GM21786 (cell line): Measurements from ENCODE around the gene ESCO1.

Experiments
- ATAC-seq: cut with Tn5 transposase; IDR thresholded peaks from one replicate; pipeline ENCODE4 v1.9.1; 2021; ENCODE audit not compliant: unreplicated experiment

ESCO1 gene

DNA sequence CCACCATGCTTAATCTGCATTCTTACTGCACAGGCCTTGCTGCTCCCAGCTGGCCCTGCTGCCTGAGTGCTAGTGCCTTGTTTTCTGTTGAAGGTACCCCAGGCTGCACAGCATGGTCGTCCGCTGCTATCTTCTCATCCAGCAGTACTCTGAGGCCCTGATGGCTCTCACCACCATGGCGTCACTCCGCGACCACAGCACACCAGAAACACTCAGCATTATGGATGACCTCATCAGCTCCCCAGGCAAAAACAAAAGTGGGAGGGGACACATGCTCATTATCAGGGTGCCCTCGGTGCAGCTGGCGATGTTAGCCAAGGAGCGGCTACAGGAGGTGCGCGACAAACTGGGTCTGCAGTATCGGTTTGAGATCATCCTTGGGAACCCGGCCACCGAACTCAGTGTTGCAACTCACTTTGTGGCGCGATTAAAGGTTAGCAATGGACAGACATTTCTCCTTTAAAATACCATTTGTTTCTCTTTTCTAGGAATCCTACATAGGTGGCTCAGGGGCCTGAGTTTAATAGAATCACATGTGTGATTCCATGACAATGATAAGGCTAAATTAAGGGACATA, 110.5 kb downstream of the ESCO1 start:
- ATAC-seq, result no peak

DNA sequence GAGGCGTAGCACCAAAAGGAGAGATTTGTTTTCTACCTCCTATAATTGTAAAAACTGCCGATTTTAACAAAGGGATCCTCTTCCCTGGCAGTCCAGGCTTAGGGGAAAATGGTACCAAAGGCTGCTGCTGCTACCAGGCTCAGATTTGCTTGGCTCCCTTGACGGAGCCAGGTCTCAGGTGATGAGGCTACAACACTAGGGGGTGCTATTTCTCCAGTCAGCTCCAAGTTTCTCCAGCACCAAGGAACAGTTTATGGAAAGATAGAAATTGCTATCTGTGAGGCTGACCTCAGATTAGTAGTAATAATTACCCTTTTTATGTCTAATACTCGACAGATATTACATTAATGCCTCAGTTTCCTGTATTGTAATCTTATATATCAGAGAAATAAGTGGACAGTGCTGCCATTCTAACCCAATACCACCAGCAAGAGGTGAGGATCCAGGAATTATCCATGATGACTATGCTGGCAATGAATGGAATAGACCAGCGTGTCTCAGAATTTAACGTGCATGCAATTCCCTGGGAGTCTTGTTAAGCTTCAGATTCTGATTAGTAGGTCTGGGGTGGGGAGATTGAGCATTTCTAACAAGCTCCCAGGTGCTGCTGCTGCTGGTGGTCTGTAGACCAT, 111.3 kb downstream of the ESCO1 start:
- ATAC-seq, result no peak

DNA sequence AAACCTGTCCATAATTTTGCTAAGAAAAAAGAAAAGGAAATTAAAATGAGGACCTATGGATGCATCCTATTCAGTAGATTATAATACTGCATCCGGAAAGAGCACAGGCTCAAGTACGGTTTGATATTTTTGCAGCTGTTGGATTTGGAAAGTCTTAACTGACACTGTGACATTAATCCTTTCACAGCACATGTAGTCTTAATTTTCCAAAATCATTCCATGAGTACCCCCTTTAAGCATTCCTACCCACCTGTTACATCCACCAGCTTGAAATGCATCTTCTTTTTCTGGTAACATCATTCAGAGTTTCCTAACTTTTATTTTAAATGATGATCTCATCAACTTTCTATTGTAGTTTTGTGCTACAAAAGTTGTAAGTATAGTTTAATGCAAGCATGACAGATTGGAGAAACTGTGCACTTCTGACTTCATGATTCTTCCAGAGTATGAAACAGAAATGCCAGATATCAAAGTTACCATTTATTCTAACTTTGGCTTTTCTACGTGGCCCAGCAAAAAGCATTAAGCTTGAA, 113.5 kb downstream of the ESCO1 start:
- ATAC-seq, result no peak

DNA sequence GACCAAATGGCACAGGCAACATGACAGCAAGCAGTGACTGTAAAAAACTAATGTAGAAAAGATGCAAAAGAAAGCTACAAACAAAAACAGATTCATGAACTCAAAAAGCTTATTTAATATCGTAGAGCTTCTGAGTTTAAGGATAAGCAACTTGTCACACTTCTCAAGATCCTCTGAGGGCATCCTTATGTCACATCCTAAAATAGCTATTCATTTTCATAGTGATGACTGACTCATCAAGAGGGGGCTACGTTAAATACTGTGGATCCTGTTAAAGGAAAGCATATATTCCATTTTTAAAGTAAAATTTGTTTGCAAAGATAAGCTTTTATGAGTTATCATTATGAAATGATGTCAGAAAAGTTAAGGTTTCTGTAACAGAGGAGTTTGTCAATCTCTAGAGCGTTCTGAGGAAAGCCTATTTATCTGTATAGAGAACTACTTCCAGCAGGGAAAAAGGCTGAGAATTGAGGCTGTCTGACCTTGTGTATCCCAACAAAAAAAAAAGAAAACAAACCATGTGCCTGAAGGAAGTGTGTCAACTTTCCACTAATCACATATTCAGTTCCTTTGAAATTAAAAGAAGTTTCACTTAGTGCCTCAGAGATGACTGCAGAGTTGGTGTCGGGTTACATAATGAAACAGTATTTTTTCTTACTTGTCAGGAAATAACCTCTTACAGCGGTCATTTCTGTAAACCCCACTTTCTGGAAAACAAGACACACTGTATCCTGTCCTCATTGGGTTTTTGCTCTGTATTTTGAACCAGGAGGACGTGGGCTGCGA, 115.5 kb downstream of the ESCO1 start:
- no peak for ATAC-seq

DNA sequence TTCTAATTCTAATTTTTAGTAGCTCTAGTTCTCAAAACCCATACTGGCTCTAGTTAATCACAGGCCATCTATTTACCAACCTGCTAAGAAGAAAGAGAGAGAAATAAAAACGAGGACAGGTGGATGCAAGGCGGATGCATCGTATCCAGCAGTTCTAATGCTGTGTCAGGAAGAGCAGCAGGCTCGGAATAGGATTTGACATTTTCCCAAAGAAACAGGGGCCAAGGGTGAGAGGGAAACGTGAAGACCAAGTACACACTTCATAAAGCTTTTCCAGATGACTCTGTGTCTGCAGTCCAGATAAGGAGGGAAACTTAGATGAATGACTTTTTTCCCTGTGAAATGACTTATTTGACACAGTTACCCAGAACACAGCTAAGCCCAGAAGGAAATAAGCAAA, 117.5 kb downstream of the ESCO1 start:
- no peak for ATAC-seq

DNA sequence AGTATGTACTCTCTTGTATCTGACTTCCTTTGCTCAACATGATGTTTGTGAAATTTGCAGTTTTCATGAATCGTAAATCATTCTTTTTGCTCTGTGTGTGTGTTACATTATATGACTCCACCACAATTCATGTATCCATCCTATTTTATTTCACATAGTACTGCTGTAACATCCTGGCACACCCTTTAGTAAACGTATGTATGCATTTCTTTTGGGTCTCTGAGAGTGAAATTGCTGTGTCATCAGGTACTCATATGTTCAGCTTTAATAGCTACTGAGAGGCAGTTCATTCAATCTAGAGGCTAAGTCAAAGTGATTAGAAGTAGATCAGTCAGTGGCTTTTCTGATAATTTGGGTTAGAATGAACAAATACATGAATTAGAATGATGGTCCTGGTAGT, 118.8 kb downstream of the ESCO1 start:
- ATAC-seq, result no peak

DNA sequence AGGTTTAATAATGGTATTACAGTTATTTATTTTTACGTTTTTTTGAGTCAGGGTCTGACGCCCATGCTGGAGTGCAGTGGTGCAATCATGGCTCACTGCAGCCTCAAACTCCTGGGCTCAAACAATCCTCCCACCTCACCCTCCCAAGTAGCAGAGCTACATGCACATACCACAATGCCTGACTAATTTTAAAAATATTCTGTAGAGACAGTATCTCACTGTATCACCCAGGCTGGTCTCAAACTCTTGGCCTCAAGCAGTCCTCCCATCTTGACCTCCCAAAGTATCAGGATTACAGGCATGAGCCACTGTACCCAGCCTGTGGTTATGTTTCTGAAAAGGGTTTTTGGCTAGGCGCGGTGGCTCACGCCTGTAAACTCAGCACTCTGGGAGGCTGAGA, 120.8 kb downstream of the ESCO1 start:
- no peak for ATAC-seq
